Testis (tissue), 2 donors: ENCODE measurements around the gene CALHM2.

Source experiments
- CTCF ChIP-seq, 3 experiments: fragments of 450-650 bp in 2 of 3; fragments of 200-600 bp in 1 of 3; sonication (generic) in 1 of 3; IDR thresholded peaks; one replicate each; pipeline ENCODE4 v1.5.1; 2016 to 2019; ENCODE audit warnings: antibody characterized with exemption in 3 of 3, mild to moderate bottlenecking in 2 of 3, moderate library complexity in 1 of 3
- POLR2A ChIP-seq: fragments of 450-650 bp; IDR thresholded peaks from one replicate; pipeline ENCODE4 v1.6.1; 2017; ENCODE audit warnings: antibody characterized with exemption, mild to moderate bottlenecking, moderate library complexity

DNA sequence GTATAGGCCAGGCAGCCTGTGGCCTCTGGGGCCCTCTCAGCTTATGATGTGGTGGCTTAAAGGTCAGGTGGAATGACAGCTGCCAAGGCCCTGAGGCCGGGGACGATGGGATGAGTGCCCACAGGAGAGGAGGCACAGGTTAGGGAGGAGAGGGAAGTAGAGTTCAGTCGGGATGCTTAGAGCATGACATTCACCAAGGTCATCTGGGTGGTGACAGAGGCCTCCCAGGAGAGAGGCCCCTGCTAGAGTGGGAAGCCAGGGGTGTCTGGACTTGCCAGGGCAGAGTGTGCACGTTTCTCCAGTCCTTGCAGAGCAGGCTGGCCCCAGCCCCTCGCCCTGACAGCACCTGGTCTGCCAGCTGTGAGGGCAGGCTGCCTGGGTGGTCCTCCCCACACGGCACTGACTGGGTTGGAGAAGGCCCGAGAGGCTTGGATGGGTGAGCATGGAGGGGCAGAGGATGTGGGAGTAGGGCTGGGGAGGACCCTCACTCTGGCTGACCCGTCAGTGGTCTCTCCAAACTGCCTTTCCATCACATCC, 5.1 kb upstream of the CALHM2 start:
- TF ChIP-seq CTCF (IDR thresholded peaks at IDR 0.05) (no peak), POLR2A (no peak)
